Prostate gland (tissue), 2 donors: ENCODE results near the gene TAS2R60. TPM values are rescaled to one million over a fixed set of nuclear protein-coding genes. Genes with fewer than 3 reads are reported as not detected.

Source experiments
- DNase-seq: peaks from one replicate; pipeline ENCODE4 v3.0.0-alpha.2; 2019; ENCODE audit warnings: low spot score
- H3K27ac ChIP-seq, 2 donors: fragments of 200-600 bp; sonication (generic); 2 replicates each; pipeline ENCODE4 v1.5.1; 2017 to 2019
- H3K27me3 ChIP-seq: fragments of 200-600 bp; sonication (generic); replicated peaks from 2 replicates; pipeline ENCODE4 v1.5.1; 2019; ENCODE audit not compliant: insufficient read depth
- H3K36me3 ChIP-seq, 2 donors: fragments of 200-600 bp; sonication (generic); 1 replicate in 1 of 2; 2 replicates in 1 of 2; pipeline versions ENCODE4 v1.5.1 to v1.8.1; 2017 to 2019
- H3K4me1 ChIP-seq: fragments of 200-600 bp; sonication (generic); replicated peaks from 2 replicates; pipeline ENCODE4 v1.5.1; 2019
- H3K4me3 ChIP-seq, 2 donors: fragments of 200-600 bp; sonication (generic); 2 replicates each; pipeline ENCODE4 v1.5.1; 2017 to 2019
- H3K9me3 ChIP-seq: fragments of 200-600 bp; sonication (generic); 2 replicates; pipeline ENCODE4 v1.5.1; 2017
- CTCF ChIP-seq, 4 experiments: fragments of 200-600 bp in 2 of 4; fragments of 450-650 bp in 2 of 4; sonication (generic) in 2 of 4; IDR thresholded peaks; 1 replicate in 3 of 4; 2 replicates in 1 of 4; pipeline ENCODE4 v1.5.1; 2016 to 2019; ENCODE audit warnings: antibody characterized with exemption in 4 of 4, mild to moderate bottlenecking in 2 of 4, moderate library complexity in 2 of 4
- POLR2A ChIP-seq: fragments of 450-650 bp; IDR thresholded peaks from one replicate; pipeline ENCODE4 v1.6.1; 2016; ENCODE audit warnings: antibody characterized with exemption, mild to moderate bottlenecking
- POLR2AphosphoS5 ChIP-seq: sonication (generic); formaldehyde crosslinking; IDR thresholded peaks from one replicate; pipeline ENCODE4 v1.6.1; 2017; ENCODE audit warnings: antibody characterized with exemption
- WGBS: methylation state at CpG from one replicate; pipeline ENCODE4 v1.1.5; 2018; 5-methylcytosine and 5-hydroxymethylcytosine counted together
- intact Hi-C: fragments of 100-400 bp; cut with DNase I; formaldehyde crosslinking; loops from one replicate; pipeline ENCODE4 v1.14.2; 2022
- total RNA-seq, 2 donors: library from RNA; depleted of rRNA; stranded (reverse); fragments of >200 nt; gene quantifications; one replicate each; pipeline ENCODE4 v1.1.0, GENCODE V29; 2016

TAS2R60 gene
- total RNA-seq, 2 donors from 2014 or later, result not detected

- Histone ChIP-seq H3K27me3 (no peaks in the 10 kb centered on the region), H3K4me3 (no peak overlapping the region), H3K27ac (no peak overlapping the region), H3K4me1 (no peaks in the 10 kb centered on the region), H3K9me3 (no peaks in the 10 kb centered on the region), H3K36me3 (no peaks in the 10 kb centered on the region)
- TF ChIP-seq CTCF (IDR thresholded peaks at IDR 0.05), result no peak
- peak; percentile 92 for TF ChIP-seq POLR2AphosphoS5
- intact Hi-C loops, result no loop called here
- 41% methylated on average over 9 of the region's 9 CpGs for WGBS
- DNase-seq, result peak; percentile 85
These were observed 8.6 kb upstream of the TAS2R60 start for GRCh38 chr7:143434660-143435059.

GRCh38 chr7:143435266-143435665, 8.0 kb upstream of the TAS2R60 start:
- Histone ChIP-seq H3K27me3 (no peaks in the 10 kb centered on the region), H3K9me3 (no peaks in the 10 kb centered on the region), H3K4me1 (no peaks in the 10 kb centered on the region), H3K27ac (no peak overlapping the region), H3K4me3 (no peak overlapping the region), H3K36me3 (no peaks in the 10 kb centered on the region)
- TF ChIP-seq POLR2AphosphoS5 (no peak), CTCF (IDR thresholded peaks at IDR 0.05) (no peak), POLR2A (no peak)
- 83% methylated on average over 2 of the region's 2 CpGs for WGBS
- no peak for DNase-seq
- intact Hi-C loops, result no loop called here

GRCh38 chr7:143436325-143436946, 6.8 kb upstream of the TAS2R60 start:
- Histone ChIP-seq H3K4me1 (no peaks in the 10 kb centered on the region), H3K4me3 (no peak overlapping the region), H3K27me3 (no peaks in the 10 kb centered on the region), H3K9me3 (no peaks in the 10 kb centered on the region), H3K27ac (no peak overlapping the region), H3K36me3 (no peaks in the 10 kb centered on the region)
- DNase-seq, result no peak
- 92% methylated on average over 3 of the region's 3 CpGs for WGBS
- TF ChIP-seq CTCF (IDR thresholded peaks at IDR 0.05) (no peak), POLR2AphosphoS5 (no peak), POLR2A (no peak)
- intact Hi-C loops, result no loop called here

DNA sequence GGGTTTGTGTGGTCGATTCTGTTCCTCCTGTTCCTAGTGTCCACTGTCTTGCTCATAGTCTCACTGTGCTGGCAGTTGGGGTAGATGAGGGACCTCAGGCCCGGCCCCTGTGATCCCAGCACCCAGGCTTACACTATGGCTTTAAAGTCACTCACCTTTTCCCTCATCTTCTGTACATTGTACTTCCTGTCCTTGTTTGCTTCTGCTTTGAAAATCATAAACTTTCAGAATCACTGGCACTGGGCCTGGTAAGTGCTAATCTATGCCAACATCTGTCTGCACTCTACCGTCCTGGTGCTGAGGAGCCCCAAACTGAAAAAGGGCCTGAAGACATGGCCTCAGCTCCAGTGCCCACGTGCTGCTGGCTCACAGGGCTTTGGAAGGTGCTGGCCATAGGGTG, 5.7 kb upstream of the TAS2R60 start:
- H3K9me3 ChIP-seq, result no peaks in the 10 kb centered on the region
- H3K36me3 ChIP-seq, result no peaks in the 10 kb centered on the region
- H3K4me3 ChIP-seq, result no peak overlapping the region
- intact Hi-C loops, result no loop called here
- WGBS, result 54% methylated on average over 4 of the region's 4 CpGs
- TF ChIP-seq CTCF (IDR thresholded peaks at IDR 0.05), result no peak
- TF ChIP-seq POLR2A, result no peak
- TF ChIP-seq POLR2AphosphoS5, result no peak
- no peak overlapping the region for H3K27ac ChIP-seq
- no peak for DNase-seq
- no peaks in the 10 kb centered on the region for H3K27me3 ChIP-seq
- no peaks in the 10 kb centered on the region for H3K4me1 ChIP-seq

GRCh38 chr7:143439866-143440265, 3.4 kb upstream of the TAS2R60 start:
- Histone ChIP-seq H3K36me3 (no peaks in the 10 kb centered on the region), H3K4me1 (no peaks in the 10 kb centered on the region), H3K27ac (no peak overlapping the region), H3K4me3 (no peak overlapping the region), H3K27me3 (no peaks in the 10 kb centered on the region), H3K9me3 (no peaks in the 10 kb centered on the region)
- TF ChIP-seq POLR2A, result no peak
- no peak for TF ChIP-seq POLR2AphosphoS5
- no peak for TF ChIP-seq CTCF (IDR thresholded peaks at IDR 0.05)
- WGBS, result 94% methylated on average over 2 of the region's 2 CpGs
- DNase-seq, result no peak
- intact Hi-C loops, result no loop called here
